DND-41 (cell line): Measurements from ENCODE around the gene TTC33.
A peak's percentile ranks its signal among the peaks of the same experiment; 100 is the strongest.

Experiments used
- ATAC-seq: fragments of 200-7000 bp; cut with Tn5 transposase; 3 replicates; pipeline ENCODE4 v1.9.1; 2021; ENCODE audit warnings: low read depth; ENCODE audit not compliant: insufficient read depth
- DNase-seq: peaks from one replicate; pipeline ENCODE4 v3.0.0-alpha.2; 2020
- H2AFZ ChIP-seq: 2 replicates; pipeline ENCODE4 v1.6.0; 2012; ENCODE audit warnings: low read depth, low read length
- H3K27ac ChIP-seq: 2 replicates; pipeline ENCODE4 v1.5.1; 2012; ENCODE audit warnings: low read length, inconsistent platforms
- H3K27me3 ChIP-seq: fragments of 200-600 bp; sonication (generic); 2 replicates; pipeline ENCODE4 v1.6.0; 2012; ENCODE audit warnings: low read length, mild to moderate bottlenecking, inconsistent platforms; ENCODE audit not compliant: insufficient read depth, poor library complexity
- H3K36me3 ChIP-seq: 2 replicates; pipeline ENCODE4 v1.5.1; 2012; ENCODE audit warnings: low read length, inconsistent platforms; ENCODE audit not compliant: insufficient read depth
- H3K4me1 ChIP-seq: 2 replicates; pipeline ENCODE4 v1.5.1; 2012; ENCODE audit warnings: mild to moderate bottlenecking, low read length; ENCODE audit not compliant: insufficient read depth
- H3K4me2 ChIP-seq: 2 replicates; pipeline ENCODE4 v1.6.0; 2012; ENCODE audit warnings: mild to moderate bottlenecking, moderate library complexity, low read length, inconsistent platforms; ENCODE audit not compliant: insufficient read depth
- H3K4me3 ChIP-seq, 2 experiments: fragments of 200-600 bp in 1 of 2; shearing (Covaris generic) in 1 of 2; 2 replicates each; pipeline ENCODE4 v1.5.1; 2012 to 2016; ENCODE audit warnings: inconsistent platforms in 2 of 2, low read length in 2 of 2, mild to moderate bottlenecking in 2 of 2, low read depth in 1 of 2, moderate library complexity in 1 of 2
- H3K79me2 ChIP-seq: 2 replicates; pipeline ENCODE4 v1.6.0; 2012; ENCODE audit warnings: low read length, inconsistent platforms; ENCODE audit not compliant: insufficient read depth
- H3K9ac ChIP-seq: 2 replicates; pipeline ENCODE4 v1.6.0; 2012; ENCODE audit warnings: low read depth, mild to moderate bottlenecking, inconsistent platforms, low read length, moderate library complexity
- H3K9me3 ChIP-seq: 2 replicates; pipeline ENCODE4 v1.5.1; 2012; ENCODE audit warnings: low read length, moderate library complexity, mild to moderate bottlenecking, inconsistent platforms; ENCODE audit not compliant: insufficient read depth, severe bottlenecking
- H4K20me1 ChIP-seq: 2 replicates; pipeline ENCODE4 v1.6.0; 2012; ENCODE audit warnings: low read length; ENCODE audit not compliant: insufficient read depth
- EZH2 ChIP-seq: IDR thresholded peaks from 3 replicates; pipeline ENCODE4 v1.6.1; 2012; ENCODE audit warnings: borderline replicate concordance, low read depth, mild to moderate bottlenecking, moderate library complexity, low read length, inconsistent platforms; ENCODE audit not compliant: severe bottlenecking
- TF ChIP-seq, protein P1 (sequence below): IDR thresholded peaks from 2 replicates; pipeline ENCODE4 v1.5.1; 2012; ENCODE audit warnings: borderline replicate concordance, low read length, moderate library complexity, mild to moderate bottlenecking; ENCODE audit not compliant: poor library complexity, severe bottlenecking; ENCODE audit errors: extremely low read depth

The TTC33 gene

DNA sequence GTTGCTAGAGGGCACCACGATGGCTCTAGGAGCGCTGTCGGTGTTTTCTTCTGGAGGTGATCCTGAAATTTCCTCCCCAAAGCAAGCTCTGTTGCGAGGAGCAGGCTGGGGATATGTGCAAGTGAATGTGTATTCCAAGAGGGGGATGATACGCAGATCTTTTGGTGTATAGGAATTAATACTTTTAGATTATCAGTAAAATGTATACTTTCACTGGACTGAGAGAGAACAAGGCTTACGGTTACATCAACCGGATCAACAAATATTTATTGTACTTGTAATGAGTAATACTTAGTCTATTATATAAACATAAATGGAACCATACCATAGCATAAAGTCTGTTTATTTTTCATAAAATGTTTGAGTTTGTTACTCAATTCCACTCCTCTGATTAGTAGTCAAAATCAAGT is 43.0 kb upstream of the TTC33 start:
- H3K79me2 ChIP-seq = peaks cover 41% of the 10 kb centered on the region
- ATAC-seq (no peak), DNase-seq (no peak)
- TF ChIP-seq, protein P1, sequence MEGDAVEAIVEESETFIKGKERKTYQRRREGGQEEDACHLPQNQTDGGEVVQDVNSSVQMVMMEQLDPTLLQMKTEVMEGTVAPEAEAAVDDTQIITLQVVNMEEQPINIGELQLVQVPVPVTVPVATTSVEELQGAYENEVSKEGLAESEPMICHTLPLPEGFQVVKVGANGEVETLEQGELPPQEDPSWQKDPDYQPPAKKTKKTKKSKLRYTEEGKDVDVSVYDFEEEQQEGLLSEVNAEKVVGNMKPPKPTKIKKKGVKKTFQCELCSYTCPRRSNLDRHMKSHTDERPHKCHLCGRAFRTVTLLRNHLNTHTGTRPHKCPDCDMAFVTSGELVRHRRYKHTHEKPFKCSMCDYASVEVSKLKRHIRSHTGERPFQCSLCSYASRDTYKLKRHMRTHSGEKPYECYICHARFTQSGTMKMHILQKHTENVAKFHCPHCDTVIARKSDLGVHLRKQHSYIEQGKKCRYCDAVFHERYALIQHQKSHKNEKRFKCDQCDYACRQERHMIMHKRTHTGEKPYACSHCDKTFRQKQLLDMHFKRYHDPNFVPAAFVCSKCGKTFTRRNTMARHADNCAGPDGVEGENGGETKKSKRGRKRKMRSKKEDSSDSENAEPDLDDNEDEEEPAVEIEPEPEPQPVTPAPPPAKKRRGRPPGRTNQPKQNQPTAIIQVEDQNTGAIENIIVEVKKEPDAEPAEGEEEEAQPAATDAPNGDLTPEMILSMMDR = no peak
- TF ChIP-seq EZH2 = no peak
- H3K4me3 ChIP-seq = peak overlapping the region; percentile 76 to 99
- H3K4me2 ChIP-seq = peak overlapping the region; percentile 97
- peak overlapping the region; percentile 100 for H2AFZ ChIP-seq
- no peaks in the 10 kb centered on the region for H3K27me3 ChIP-seq
- H3K4me1 ChIP-seq = peaks cover 38% of the 10 kb centered on the region
- H3K9ac ChIP-seq = peak overlapping the region; percentile 75
- H3K27ac ChIP-seq = peak overlapping the region; percentile 78; the same call in 1 of the 2 replicates
- H4K20me1 ChIP-seq = peaks cover 24% of the 10 kb centered on the region; the same call in 1 of the 2 replicates
- no peaks in the 10 kb centered on the region for H3K9me3 ChIP-seq
- H3K36me3 ChIP-seq = peaks cover 10% of the 10 kb centered on the region; the same call in 1 of the 2 replicates

DNA sequence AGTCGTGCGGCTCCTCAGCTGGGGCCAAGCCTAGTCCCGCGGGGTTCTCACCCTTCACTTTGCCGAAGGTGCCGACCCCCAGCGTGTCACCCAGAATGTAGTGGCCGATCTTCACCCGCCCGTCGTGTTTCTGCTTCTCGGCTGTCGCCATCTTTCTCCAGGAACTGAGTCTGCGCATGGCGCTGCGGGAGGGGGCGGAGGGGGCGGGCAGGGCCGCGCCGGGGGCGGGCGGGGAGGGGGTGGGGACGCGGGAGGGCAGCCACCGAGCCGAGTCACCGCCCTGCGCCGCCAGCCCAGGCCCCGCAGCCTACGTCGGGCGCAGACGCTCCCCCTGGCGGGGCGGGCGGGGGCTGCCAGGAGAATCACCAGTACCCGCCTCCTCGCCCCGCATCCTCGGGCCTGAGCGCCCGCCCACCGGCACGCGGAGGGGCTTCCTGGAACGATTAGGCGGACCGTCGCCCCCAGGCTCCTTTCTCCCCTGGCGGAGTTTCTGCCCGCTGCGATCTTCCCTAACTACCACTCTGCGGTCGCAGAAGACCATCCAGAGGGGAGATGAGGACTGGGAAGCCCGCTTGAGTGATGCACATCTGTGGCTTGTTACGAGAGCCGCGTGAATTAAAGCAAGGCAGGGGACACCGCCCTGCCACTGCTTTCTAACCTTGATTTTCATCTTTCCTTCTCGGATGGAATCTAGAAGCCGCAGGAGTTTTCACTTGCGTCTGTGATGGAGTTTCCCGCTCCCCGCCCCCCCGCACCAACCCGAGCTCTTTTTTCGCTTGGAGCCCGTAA is 42.4 kb upstream of the TTC33 start, which contains the start of gene PRKAA1:
PRKAA1 (minus strand) TSS at position 363 of the 789 bp plus-strand sequence; CDS start at position 178, 185 bp downstream.
- H3K9me3 ChIP-seq = no peaks in the 10 kb centered on the region
- H3K4me2 ChIP-seq = peak within 1 kb of the TSS; percentile 97

DNA sequence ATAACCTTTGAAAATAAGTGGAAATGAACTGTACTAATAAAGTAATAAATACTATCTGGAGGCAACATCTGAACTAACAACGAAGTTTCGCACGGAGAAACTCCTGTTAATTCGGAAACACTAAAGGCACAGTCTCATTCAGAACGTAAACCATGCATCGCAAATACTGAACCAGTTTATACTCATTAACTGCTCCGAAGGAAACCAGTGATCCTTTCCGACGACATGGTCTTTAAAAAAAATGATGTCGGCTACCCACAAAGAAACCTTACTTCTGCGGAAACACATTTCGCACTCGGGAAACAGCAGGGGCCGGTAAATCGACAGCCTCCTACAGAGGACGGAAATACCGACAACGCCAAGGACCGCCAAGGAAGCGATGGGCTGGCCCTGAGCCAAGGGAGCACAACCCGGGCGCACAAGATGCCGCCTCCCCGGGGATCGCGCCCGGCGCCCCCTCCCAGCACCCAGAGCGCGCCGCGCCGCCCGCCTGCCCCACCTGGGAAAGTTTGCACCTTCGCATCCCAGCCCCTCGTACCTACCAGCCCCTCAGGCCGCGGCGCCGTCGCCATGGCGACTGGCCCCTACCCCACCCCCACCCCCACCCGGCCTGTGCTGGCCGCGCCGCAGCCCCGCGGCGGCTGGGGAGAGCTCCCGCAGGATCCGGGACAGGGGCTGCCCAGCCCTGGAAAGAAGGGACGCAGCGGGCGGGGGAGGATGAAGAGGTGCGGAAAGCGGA is 41.7 kb upstream of the TTC33 start:
- Histone ChIP-seq H3K36me3 (peaks cover 10% of the 10 kb centered on the region; the same call in 1 of the 2 replicates), H2AFZ (peak overlapping the region; percentile 98), H4K20me1 (peaks cover 27% of the 10 kb centered on the region; the same call in 1 of the 2 replicates), H3K79me2 (peaks cover 55% of the 10 kb centered on the region), H3K9ac (peak overlapping the region; percentile 75), H3K4me1 (peaks cover 38% of the 10 kb centered on the region), H3K4me2 (peak overlapping the region; percentile 97), H3K9me3 (no peaks in the 10 kb centered on the region), H3K27ac (peak overlapping the region; percentile 88), H3K27me3 (no peaks in the 10 kb centered on the region), H3K4me3 (peak overlapping the region; percentile 93 to 99)
- DNase-seq = peak; percentile 83
- peak; percentile 64 for ATAC-seq
- TF ChIP-seq, protein P1 = peak; percentile 6
- TF ChIP-seq EZH2 = no peak

More for the DNA sequence above, 42.4 kb upstream of the TTC33 start, which contains the start of gene PRKAA1:
- peaks cover 27% of the 10 kb centered on the region; the same call in 1 of the 2 replicates for H4K20me1 ChIP-seq
- TF ChIP-seq, protein P1 = peak; percentile 74
- no peak for TF ChIP-seq EZH2
- H3K9ac ChIP-seq = peak within 1 kb of the TSS; percentile 75
- peak within 1 kb of the TSS; percentile 100 for H2AFZ ChIP-seq
- peaks cover 47% of the 10 kb centered on the region for H3K79me2 ChIP-seq
- ATAC-seq (peak; percentile 89), DNase-seq (peak; percentile 90)
- H3K4me1 ChIP-seq = peaks cover 38% of the 10 kb centered on the region
- H3K4me3 ChIP-seq = peak within 1 kb of the TSS; percentile 93 to 99
- peak within 1 kb of the TSS; percentile 88 for H3K27ac ChIP-seq
- peaks cover 10% of the 10 kb centered on the region; the same call in 1 of the 2 replicates for H3K36me3 ChIP-seq
- no peaks in the 10 kb centered on the region for H3K27me3 ChIP-seq
